ENCODE data around the gene ARHGAP26.

Gene ARHGAP26

DNA sequence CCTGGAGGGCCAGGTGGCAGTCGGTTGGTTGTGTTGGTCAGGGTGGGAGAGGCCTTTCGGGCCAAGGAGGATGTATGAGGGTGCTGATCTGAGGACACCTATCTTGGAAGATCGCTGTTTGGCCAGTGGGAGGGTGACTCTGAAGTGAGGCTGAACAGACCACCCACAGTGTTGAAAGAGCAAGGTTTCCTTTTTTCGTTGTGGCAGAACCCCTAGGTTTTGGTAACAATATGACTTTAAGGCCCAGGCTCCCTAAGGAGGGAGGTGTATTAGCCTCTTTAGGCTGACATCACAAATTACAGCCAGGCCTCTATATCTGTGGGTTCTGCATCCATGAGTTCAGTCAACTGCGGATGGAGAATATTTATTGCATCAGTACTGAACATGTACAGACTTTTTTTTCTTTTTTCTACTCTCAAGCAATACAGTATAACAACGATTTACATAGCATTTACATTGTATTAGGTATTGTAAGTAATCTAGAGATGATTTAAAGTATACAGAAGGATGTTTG is 86.1 kb downstream of the ARHGAP26 start:
- no peak for DNase-seq

DNA sequence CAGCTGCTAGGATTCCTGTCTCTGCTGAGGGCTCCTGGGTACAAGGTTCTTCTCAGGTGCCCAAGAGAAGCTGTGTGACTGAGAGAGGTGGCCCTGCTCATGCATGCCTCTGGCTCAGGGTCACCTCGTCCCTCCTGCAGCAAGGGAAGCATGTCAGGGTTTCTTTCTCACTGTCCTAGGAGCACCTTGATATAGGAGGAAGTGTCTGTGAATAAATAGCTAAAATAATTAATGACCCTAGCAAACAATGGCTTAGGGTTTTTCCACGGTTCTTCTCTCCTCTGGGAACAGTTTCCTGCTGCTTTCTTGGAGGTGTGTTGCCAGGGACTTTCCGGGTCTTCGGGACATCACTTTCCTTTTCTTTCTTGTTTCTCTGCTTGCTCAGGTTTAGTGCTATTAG is 87.2 kb downstream of the ARHGAP26 start:
- no peak for DNase-seq

DNA sequence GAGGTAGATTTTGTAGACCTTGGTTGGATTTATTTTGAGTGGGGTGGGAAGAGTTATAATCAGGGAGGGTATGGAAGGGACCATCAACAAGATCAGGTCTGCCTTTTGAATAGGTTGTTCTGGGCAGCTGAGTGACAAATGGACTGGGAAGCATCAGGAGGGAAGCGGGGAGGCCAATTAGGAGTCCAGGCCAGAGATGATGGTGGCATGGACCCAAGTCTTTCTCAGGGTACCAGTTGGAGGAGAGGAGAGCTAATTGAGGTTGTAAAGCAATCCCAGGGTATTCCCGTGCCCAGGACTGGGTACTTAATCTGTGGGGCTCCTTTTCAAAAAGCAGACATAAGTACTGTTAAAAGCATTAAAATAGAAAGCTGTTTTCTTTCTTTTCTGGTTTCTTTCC is 88.9 kb downstream of the ARHGAP26 start:
- no peak for DNase-seq

DNA sequence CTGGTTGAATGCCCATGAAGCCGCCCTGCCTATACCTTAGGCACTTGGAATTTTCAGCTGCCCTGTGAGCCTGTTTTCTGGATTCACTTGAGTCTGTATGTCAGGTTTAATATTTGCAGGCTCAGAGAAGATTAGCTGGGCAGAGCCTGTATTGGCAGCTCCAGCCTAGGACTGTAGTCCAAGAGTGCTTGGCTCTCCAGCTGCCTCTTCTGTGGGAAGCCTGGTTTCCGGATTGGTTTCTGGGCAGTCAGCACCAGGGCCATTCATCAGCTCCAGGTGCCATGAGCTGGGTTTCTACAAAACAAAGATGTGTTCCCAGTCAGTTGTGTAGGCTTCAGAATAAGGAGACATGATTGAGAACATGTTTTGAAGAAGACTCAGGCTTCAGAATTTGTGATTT is 90.1 kb downstream of the ARHGAP26 start:
- no peak for DNase-seq

DNA sequence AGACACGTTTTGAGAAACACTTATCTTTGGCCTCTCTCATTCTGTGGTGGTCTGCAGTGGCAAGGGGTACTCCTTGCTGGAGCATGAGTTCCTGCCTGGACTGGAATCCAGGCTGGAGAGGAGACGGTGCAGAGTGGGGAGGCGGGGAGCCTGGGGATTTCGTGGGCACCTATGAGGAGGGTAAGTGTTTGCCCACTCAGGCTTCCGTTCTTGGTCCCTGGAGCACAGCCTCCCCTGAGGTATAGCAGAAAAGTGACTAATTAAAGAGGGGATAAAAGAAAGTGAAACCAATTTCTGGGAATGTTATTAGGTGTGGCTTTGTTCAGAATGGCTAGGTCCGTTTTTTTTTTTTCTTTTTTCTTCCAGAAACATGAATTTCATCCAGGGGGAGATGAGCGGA is 90.8 kb downstream of the ARHGAP26 start:
- DNase-seq, result no peak

DNA sequence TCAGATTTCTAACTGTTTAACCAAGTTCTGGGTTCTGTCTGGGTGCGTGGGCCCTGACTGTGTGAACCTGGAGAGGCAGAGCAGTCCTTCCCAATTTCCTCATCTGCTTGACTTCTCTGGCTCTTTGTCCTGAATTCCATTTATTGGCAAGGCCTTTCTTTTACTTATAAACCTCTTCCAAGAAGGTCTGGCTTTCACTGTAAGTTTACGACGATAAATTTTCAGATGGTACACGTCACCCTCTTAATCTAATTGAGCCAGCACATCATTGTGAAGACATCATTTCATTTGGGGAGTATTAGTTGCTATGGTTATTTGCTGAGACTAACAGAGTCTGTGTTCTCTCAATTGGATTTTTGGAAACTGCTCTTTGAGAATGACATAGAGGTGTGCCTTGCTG is 92.4 kb downstream of the ARHGAP26 start:
- no peak for DNase-seq

DNA sequence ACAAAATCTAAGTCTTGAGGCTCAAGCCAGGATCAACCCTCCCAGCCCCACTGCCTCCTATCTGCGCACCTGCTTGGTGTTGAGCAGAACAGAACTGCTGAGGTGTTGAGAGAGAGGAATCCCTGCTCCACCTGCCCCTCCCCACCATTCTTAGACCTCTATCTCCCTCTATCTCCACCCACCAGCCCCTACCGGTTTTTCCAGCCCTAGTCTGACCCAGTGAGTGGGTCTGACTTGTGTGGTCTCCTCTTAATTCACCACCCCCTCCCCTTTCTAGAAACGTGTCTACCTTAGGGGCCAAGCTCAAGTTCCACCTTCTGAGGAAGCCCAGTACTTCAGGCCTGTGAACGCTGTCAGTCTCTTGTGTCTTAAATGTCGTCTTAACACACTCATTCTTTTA is 93.7 kb downstream of the ARHGAP26 start:
- no peak for DNase-seq

DNA sequence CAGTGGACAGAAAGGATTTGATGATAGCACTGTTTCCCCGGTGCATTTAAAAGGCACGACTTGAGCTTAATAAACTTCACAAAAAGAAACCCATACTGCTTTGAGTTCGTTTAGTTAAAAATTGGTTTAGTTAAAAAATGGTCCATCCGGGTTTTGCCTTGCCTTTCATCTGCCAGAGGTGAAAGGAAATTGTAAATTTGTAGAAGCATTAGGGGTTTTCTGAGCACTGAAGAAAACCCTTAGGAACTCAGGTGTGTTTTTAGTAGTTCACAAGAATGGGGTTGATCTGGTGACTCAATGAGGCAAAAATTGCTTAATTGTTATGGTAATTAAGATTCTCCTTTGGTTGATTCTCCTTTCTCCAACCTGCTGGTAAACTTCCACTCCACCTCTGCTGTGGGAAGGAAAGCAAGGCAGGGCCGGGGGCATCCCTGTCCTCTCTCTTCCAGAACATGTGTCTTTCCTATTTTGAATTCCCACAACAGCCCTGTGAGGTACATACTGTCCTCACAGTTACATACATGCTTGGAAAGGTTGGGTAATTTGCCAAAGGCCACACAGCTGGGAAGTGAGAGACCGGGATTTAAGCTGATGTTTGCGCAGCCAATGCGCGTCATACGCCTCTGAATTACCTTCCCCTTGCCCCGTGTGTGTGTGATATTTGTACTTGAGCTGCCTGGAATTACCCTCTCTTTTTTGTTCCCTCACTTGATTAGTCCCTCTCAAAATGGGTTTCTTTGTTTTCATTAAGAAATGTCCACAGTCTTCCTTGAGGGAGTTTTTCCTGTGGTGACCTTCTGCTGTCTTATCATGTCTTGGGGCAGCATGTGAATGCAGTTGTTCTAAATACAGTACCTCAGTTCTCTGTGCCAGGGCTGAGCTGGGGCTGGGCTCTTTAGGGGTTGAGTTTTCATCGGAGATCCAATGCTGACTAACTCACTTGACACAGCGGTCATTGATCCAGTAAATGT is 94.4 kb downstream of the ARHGAP26 start:
- DNase-seq, result no peak

DNA sequence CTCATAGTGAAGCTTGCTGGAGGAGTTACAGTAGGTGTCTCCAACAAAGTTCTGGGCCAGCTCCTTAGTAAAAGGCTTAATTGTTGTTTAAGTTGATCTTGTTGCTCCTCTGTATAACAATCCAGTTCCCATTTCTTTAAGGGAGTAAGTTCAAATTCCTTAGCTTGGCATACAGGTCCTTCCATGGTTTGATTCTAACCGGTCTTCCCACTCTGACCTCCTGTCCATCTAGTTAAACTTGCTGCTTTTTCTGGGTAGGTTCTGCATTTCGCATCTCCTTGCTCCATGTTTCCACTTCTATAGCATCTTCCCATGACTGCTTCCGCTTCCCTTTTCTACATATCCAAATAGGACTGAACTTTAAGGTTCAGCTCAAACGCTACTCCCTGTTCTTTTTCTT is 95.5 kb downstream of the ARHGAP26 start:
- DNase-seq, result no peak

DNA sequence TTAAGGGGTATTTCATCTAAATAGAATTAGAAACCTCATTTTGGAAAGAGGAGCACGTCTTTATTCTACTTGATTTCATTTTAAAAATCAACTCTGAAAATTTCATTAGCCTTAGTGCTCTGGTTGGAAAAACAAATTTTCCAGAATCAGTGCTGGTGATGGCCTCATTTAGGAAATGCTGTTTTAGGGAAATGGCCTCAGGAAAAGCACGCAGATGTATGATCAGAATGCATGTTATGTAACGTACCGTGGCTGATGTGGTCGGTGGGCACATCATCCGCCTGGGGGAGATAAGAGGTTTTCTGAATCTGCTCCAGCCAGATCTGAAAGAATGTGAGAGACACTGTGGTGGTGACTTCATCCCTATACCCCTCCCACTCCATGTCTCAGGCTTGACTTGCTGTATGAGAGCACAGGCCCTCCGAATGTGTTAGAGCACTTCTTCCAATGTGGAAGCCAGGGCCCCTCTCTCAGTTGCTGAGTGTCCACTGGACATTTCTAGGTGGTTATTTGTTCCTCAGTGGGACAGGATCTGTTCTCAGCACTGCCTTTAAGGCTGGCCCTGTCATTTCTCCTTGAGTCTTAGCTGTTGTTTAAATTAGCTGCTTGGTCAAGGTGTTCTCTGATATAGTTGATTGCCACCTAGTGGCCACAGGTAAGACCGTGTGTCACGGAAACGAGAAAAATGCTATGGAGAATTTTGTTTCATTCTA is 96.5 kb downstream of the ARHGAP26 start:
- peak; percentile 69 for DNase-seq

DNA sequence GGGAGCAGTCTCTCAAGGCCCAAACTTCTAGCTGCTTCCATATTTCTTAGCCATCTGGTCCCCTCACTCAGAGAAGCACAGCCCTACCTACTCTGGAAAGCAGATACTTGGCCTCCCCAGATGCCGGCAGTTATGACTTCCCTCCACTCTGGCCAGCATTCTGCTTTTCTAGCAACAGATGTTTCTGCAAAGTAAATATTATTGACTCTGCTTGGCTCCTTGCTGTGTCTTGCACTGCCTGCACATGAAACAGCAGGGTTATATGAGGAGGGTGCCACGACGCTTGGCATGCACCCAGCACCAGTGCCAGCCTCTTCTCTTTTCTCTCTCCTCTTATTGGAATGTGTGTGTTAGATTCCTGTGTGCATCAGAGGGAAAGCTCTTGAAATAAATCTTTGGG is 99.7 kb downstream of the ARHGAP26 start:
- no peak for DNase-seq

DNA sequence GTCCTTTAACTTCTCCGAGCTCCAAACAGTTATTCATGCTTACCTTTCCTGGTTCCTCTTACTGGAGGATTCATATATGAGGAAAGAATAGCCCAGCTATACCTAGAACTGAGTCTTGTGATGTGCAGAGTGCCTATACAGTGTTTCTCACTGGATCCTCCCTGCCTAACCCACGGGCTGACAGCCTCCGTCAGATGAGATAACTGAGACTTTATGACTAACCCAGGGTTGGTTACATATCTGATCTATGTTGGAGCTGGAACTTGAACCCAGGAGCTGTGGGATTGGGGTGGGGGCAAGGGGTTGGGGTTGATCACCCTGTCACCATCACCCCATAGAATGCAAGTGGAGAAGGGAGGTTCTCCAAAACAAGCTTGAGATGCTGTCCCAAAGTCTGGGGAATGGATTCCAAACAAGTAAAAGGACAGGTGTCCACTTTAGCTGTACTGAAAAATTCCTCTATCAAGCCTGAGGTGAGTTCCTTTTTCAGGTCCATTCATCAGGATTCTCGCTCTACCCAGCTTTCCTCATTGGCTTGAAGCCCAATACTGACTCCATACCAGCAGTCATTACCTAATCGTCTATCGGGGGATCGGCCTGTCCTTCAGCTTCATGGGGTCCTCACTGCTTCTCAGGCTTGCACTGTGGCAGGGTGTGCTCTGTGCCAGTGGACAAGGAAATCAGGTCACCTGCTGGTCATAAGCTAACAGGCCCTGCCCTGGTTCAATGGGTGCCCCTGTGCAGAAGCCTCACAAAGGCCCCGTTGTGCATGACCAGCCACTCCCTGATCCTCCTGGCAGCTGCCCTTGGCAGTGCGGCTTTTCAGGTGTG is 100.6 kb downstream of the ARHGAP26 start:
- DNase-seq, result no peak

DNA sequence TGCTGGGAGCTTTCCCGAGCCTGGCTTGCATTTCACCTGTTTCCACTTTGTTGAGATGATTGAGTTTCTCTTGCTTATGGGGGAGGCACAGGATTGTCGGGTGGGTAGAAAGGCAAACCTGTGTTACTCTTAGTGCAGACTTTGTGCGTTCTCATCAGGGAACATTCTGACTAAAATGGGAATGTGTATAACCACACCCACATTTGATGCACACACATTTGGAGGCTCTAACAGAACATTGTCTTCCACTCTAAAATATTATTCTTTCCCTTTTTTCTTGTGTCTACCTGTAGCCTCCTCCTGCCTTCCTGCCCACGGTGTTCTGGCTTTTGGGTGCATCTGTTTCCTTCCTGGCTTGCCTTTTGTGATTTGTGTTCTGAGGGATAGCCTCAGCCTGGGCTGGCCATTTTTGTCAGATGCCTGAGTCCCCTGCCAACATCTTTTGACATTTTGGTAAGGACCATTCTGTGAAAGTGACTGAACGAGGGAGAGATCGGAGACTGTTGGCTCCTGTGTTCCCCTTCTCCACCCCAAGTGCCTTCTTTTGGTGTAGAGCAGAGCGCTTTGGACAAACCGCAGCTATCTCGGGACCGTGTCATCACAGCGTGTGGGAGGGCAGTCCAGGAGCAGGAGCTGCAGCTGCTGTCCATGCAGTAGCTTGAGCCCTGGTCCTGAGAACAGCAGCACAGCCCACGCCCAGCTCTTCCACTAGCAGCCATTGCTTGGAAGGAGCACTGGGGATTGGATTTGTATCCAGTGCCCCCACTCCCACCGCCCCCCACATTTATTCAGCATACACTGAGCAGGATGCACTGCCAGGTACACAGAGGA is 101.4 kb downstream of the ARHGAP26 start:
- no peak for DNase-seq

DNA sequence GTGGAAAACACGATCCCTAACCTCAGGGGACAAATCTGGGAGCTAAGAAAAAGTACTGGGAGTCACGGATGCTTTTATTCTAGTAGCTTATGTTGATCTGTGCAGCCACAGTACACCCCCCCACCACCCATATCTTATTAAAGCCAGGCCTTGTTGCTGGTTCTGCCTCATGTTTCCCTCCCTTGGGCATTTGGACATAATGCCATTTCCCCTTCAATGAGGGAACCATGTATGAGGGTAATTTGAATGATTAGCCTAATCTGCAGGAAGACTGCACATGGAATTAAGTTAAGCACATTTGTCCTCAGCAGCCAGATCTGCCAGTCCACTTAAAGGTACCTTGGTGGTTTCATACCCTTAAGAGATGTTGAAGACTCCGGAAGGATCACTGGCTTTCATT is 102.0 kb downstream of the ARHGAP26 start:
- DNase-seq, result no peak

DNA sequence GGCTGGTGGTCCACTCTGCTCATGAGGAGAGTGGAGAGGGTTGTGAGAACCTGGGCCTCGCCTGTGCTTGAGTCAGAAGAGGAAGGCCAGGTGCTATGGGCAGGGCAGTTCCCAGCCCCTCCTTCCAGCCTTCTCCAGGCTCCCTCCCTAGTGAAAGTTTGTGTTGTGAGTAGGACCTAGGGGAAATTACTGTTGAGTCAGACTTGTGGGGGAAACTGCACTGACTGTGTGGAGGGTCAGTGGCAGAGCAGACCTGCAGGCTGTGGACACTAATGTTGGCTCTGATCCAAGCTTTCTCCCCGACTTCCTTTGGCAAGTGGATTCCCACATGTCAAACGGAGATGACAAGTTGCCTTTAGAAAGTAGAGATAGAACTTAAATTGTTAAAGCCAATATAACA is 102.6 kb downstream of the ARHGAP26 start:
- DNase-seq, result no peak

DNA sequence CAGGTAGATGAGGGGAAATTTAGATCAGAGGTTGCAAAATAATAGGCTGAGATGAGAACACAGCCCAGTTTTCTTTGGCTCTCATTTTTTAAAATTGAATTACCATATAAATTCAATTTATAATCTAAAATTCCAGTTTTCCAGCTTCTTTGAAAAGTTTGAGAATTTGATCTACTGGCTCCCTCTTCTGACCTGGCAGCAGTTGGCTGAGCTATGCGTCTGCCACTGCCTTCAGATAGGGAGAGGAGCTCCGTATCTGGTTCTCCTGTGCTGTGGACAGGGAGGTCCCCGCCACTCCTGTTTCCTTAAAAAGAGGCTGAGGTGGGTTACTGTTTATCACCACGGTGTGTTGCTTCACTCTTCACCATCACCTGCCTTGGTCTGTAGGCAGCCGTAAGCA is 103.7 kb downstream of the ARHGAP26 start:
- DNase-seq, result no peak

DNA sequence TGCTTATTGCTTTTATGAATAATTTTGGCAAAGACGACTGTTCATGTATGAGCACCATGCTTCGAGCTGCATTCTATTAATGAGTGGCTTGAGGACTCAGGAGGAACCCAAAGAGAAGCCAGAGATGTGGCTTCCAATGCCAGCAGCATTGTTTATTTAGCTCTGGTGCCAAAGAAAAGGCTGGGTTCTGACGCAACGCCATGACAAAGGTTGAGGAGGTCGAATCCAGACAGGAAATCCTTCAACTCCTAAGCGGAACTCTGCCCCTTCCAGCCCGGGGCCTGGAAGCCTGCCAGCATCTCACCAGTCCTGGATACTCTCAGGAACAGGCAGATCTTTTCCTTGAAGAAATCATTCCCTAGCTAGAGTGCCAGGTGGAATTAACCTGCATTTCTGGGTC is 104.4 kb downstream of the ARHGAP26 start:
- DNase-seq, result no peak

DNA sequence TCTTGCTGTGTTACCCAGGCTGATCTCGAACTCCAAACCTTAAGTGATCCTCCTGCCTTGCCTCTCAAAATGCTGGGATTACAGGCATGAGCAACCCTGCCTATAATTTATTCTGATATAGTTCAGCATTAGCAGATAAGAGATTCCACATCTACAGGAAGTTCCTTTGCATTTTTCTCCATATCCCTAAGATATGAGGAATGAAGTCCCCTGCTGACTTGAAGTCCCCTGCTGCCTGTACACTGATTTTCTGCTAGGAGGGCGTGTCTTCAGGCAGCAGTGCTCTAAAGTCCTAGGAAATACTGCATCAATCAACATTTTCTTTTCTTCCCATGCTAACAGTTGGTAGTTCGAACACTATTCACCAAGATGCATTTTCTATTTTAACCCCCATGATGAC is 105.8 kb downstream of the ARHGAP26 start:
- no peak for DNase-seq

DNA sequence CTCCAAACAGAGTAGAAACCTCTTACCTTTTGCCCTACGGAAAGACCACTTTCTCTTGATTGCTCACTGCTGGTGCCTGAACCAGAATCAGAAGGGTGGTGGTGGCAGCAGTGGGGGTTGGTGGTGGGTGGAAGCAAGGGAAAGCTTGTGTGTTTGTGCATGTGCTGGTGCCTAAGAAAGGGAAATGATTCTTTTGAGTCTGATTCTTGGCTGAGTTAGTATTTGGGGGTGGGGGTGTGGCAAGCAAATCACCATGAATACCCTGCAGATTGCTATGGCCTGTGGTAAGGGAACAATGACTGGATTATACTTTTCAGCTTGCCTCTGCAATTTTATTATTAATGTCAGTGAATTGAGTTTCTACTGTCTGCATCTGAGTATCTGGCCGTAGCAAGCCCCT is 106.6 kb downstream of the ARHGAP26 start:
- DNase-seq, result no peak

DNA sequence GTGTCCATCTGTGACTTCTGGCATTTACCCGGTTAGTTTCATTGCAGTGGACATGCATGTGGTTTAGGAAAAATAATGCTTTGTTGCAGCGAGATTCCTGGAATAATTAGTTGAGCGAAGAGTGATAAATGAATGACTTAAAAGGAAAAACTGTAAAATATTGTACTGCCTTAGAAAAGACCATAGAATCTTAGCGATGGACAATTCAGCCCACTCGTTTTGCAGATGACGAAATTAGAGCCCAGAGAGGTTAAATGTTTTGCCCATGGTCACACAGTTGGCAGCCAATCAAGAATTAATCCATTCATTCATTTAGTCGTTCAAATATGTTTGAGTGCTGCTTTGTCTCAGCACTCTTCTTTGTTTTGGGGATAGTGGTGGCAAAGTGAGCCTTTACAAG is 107.9 kb downstream of the ARHGAP26 start:
- no peak for DNase-seq

DNA sequence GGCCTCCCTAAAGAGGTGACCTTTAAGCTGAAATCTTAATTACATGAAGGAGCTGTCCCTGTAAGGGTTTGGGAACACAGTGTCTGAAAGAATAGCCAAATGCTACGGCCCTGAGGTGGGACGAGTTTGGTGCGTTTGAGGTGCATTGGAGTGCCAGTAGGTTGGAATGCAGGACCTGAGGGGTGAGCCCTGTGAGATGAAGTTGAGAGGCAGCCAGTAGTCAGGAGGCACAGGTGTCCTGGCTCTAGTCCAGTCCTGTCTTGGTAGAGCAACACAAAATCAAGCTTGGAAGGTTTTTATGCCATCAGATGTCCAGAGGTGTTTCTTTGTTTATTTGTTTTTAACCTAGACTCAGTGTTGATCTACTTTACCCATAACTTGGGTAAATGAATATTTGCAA is 108.5 kb downstream of the ARHGAP26 start:
- DNase-seq, result no peak

DNA sequence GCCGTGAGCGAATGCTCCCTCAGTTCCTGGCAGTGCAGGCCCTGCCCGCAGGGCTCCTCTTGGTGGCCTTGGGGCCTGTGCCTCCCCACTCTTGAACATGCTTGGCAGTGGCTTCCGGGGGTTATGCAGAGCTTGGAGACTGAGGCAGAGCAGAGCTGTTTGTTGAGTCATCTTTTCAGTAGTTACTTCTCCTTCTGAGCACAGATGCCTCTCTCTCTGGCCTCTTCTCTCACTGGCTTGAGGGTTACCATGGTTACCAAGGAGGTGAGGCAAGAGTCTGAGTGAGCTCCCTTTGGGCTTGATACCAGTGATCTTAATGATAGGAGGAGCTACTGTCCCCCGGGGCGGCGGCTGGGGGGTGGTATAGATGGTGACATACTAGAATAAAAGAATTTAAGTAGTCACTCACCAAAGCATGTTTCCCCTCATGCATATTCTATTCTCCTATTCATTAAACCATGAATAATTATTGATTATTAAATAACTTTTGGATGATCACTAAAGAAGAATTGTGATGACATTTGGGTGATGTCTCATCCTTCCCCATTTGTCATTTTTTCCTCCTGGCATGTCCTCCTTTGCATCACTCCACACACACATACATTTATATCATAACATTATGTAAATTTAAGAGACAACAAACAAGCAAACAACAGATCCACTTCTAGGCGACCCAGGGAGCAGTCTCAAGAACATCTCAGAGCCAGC is 111.1 kb downstream of the ARHGAP26 start:
- DNase-seq, result peak; percentile 17

All from CD4-positive, alpha-beta T cell treated with Interleukin-21 for 1 hour (primary cell).